PC-3 (cell line): ENCODE measurements around the gene ARHGAP11B.
"Not testable (repeated sequence)": the region's sequence is repeated elsewhere in the genome, so short reads cannot be mapped to it uniquely, and the experiment has no call there.

Experiments
- EZH2phosphoT487 ChIP-seq: fragments of 300-600 bp; sonication (generic); IDR thresholded peaks from 2 replicates; pipeline ENCODE4 v1.6.1; 2018; ENCODE audit warnings: mild to moderate bottlenecking, antibody characterized with exemption, low read length, borderline replicate concordance
- TF ChIP-seq, protein P1 (sequence below): fragments of 300-600 bp; sonication (generic); conservative IDR thresholded peaks from 2 replicates; pipeline ENCODE4 v1.5.1; 2017; ENCODE audit warnings: antibody characterized with exemption, low read depth, mild to moderate bottlenecking, low read length

GRCh38 chr15:30669621-30670020 is 43.7 kb downstream of the ARHGAP11B start:
- TF ChIP-seq, protein P1, sequence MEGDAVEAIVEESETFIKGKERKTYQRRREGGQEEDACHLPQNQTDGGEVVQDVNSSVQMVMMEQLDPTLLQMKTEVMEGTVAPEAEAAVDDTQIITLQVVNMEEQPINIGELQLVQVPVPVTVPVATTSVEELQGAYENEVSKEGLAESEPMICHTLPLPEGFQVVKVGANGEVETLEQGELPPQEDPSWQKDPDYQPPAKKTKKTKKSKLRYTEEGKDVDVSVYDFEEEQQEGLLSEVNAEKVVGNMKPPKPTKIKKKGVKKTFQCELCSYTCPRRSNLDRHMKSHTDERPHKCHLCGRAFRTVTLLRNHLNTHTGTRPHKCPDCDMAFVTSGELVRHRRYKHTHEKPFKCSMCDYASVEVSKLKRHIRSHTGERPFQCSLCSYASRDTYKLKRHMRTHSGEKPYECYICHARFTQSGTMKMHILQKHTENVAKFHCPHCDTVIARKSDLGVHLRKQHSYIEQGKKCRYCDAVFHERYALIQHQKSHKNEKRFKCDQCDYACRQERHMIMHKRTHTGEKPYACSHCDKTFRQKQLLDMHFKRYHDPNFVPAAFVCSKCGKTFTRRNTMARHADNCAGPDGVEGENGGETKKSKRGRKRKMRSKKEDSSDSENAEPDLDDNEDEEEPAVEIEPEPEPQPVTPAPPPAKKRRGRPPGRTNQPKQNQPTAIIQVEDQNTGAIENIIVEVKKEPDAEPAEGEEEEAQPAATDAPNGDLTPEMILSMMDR, result not testable (repeated sequence)
- TF ChIP-seq EZH2phosphoT487, result not testable (repeated sequence)
